GM21390 (cell line): ENCODE results near the gene SELENOS.

ENCODE experiments used
- ATAC-seq: cut with Tn5 transposase; IDR thresholded peaks from one replicate; pipeline ENCODE4 v1.9.1; 2021; ENCODE audit not compliant: unreplicated experiment

Gene SELENOS

GRCh38 chr15:101277038-101277822 is at the start of gene SELENOS:
Gene SELENOS (minus strand): TSS chr15:101277485. CDS start chr15:101277417, 68 bp downstream.
- ATAC-seq = peak; percentile 89

- ATAC-seq = no peak
Observed at GRCh38 chr15:101326462-101327146, 49.3 kb upstream of the SELENOS start.

GRCh38 chr15:101326026-101326315 is 48.7 kb upstream of the SELENOS start:
- ATAC-seq = no peak

- no peak for ATAC-seq
Observed at GRCh38 chr15:101325263-101326025, 48.2 kb upstream of the SELENOS start.

GRCh38 chr15:101324524-101325177 is 47.4 kb upstream of the SELENOS start:
- no peak for ATAC-seq

- no peak for ATAC-seq
Observed at GRCh38 chr15:101323793-101324523, 46.7 kb upstream of the SELENOS start.

GRCh38 chr15:101322854-101323477 is 45.7 kb upstream of the SELENOS start:
- ATAC-seq = no peak

GRCh38 chr15:101322016-101322695 is 44.9 kb upstream of the SELENOS start:
- ATAC-seq = no peak

GRCh38 chr15:101320501-101321052 is 43.3 kb upstream of the SELENOS start:
- no peak for ATAC-seq

- no peak for ATAC-seq
Observed at GRCh38 chr15:101318839-101319238, 41.6 kb upstream of the SELENOS start.

- no peak for ATAC-seq
Observed at GRCh38 chr15:101318147-101318819, 41.0 kb upstream of the SELENOS start.

GRCh38 chr15:101317336-101317872 is 40.1 kb upstream of the SELENOS start:
- no peak for ATAC-seq

- ATAC-seq = no peak
Observed at GRCh38 chr15:101316529-101316928, 39.2 kb upstream of the SELENOS start.

GRCh38 chr15:101315736-101316135 is 38.5 kb upstream of the SELENOS start:
- ATAC-seq = no peak

GRCh38 chr15:101314336-101315125 is 37.2 kb upstream of the SELENOS start:
- no peak for ATAC-seq

GRCh38 chr15:101313041-101313761 is 35.9 kb upstream of the SELENOS start:
- ATAC-seq = no peak

- ATAC-seq = no peak
Observed at GRCh38 chr15:101310508-101310907, 33.2 kb upstream of the SELENOS start.
